ENCODE measurements around the gene SMURF2.

DNA sequence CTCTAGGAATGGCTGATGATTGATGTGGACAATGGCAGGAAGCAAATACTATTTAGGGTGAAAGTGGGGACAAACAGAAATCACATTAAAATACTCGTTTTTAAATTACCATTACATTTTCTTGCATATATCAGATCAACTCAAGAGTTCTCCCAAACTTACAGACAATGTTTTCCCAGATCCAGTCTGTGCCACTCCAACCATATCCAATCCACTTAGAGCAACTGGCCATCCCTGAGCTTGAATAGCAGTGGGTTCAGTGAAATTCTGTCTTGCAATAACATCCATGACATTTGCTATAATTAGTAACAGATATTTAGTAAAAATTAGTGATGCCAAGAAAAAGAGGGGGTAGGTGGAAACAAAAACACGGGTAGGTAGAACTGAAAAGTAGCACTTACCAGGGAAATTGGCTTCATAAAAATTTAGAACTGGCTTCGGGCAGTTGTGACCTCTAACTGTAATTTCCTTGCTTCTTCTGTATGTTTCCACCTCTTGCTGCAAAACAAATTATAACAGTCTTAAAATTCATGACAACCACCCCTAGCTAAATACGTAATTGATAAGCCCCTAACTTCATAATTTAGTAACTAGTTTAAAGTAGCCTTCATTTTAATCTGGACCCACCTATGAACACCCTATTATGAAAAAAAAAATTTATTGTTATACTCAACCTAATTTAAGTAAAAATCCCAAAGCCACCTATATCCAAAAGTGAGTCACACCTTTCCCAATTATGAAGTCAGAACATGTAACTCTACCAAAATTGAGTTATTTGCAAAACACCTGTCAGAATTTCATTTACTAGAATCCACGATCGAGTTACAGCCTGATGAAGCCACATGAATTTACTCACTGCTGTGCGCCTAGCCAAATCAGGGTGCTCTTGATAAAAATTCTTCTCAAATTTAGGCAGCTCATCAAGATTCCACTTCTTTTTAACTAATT lies 158.0 kb downstream of the SMURF2 start:
- TF ChIP-seq, protein P1, sequence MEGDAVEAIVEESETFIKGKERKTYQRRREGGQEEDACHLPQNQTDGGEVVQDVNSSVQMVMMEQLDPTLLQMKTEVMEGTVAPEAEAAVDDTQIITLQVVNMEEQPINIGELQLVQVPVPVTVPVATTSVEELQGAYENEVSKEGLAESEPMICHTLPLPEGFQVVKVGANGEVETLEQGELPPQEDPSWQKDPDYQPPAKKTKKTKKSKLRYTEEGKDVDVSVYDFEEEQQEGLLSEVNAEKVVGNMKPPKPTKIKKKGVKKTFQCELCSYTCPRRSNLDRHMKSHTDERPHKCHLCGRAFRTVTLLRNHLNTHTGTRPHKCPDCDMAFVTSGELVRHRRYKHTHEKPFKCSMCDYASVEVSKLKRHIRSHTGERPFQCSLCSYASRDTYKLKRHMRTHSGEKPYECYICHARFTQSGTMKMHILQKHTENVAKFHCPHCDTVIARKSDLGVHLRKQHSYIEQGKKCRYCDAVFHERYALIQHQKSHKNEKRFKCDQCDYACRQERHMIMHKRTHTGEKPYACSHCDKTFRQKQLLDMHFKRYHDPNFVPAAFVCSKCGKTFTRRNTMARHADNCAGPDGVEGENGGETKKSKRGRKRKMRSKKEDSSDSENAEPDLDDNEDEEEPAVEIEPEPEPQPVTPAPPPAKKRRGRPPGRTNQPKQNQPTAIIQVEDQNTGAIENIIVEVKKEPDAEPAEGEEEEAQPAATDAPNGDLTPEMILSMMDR (IDR thresholded peaks at IDR 0.05) = no peak
- no peak for TF ChIP-seq EZH2 (IDR thresholded peaks at IDR 0.05)

Data from neural progenitor cell (in vitro differentiated cells).